ENCODE results near the gene CDH23.

- TF ChIP-seq ASH2L (IDR thresholded peaks at IDR 0.05; ENCODE audit: low read length), result no peak
- TF ChIP-seq CTCF (IDR thresholded peaks at IDR 0.05; ENCODE audit: control extremely low read depth in 1 of 3, insufficient read depth in 1 of 3, low read depth in 1 of 3, low read length in 3 of 3), result no peak
- TF ChIP-seq POLR2A (IDR thresholded peaks at IDR 0.05; ENCODE audit: control extremely low read depth in 1 of 2, low read depth in 2 of 2, low read length in 2 of 2), result no peak
- TF ChIP-seq RBBP5 (IDR thresholded peaks at IDR 0.05; ENCODE audit: borderline replicate concordance, low read depth, low read length), result no peak
Observed at GRCh38 chr10:71367271-71367670, 29.4 kb upstream of the CDH23 start.
